ENCODE measurements around the gene SPR.

Gene SPR

GRCh38 chr2:72932045-72932740 lies 45.0 kb downstream of the SPR start:
- Histone ChIP-seq H3K27ac (no peak overlapping the region), H3K9ac (ENCODE audit: insufficient read length) (no peak overlapping the region), H3K9me3 (ENCODE audit: low read depth, low read length) (no peaks in the 10 kb centered on the region), H3K36me3 (ENCODE audit: insufficient read depth, low read length) (no peaks in the 10 kb centered on the region), H3K4me3 (no peak overlapping the region)
- DNase-seq (ENCODE audit: low read depth, low spot score): no peak
- TF ChIP-seq POLR2AphosphoS5 (IDR thresholded peaks at IDR 0.05; ENCODE audit: borderline replicate concordance, low read depth, low read length) (no peak), EZH2 (IDR thresholded peaks at IDR 0.05) (no peak), FOXP2 (optimal IDR thresholded peaks at IDR 0.05; ENCODE audit: control extremely low read depth, extremely low read length, insufficient read depth) (no peak)

GRCh38 chr2:72932805-72933204 lies 45.6 kb downstream of the SPR start:
- Histone ChIP-seq H3K27ac (no peak overlapping the region), H3K4me3 (no peak overlapping the region)
- TF ChIP-seq EZH2 (IDR thresholded peaks at IDR 0.05) (no peak), FOXP2 (optimal IDR thresholded peaks at IDR 0.05; ENCODE audit: control extremely low read depth, extremely low read length, insufficient read depth) (no peak), POLR2AphosphoS5 (IDR thresholded peaks at IDR 0.05; ENCODE audit: borderline replicate concordance, low read depth, low read length) (no peak)

GRCh38 chr2:72933207-72933606 lies 46.0 kb downstream of the SPR start:
- Histone ChIP-seq H3K36me3 (ENCODE audit: insufficient read depth, low read length) (no peaks in the 10 kb centered on the region), H3K4me3 (no peak overlapping the region), H3K9me3 (ENCODE audit: low read depth, low read length) (no peaks in the 10 kb centered on the region), H3K9ac (ENCODE audit: insufficient read length) (no peak overlapping the region), H3K27ac (no peak overlapping the region)
- no peak for DNase-seq (ENCODE audit: low read depth, low spot score)
- TF ChIP-seq FOXP2 (optimal IDR thresholded peaks at IDR 0.05; ENCODE audit: control extremely low read depth, extremely low read length, insufficient read depth): no peak
- TF ChIP-seq EZH2 (IDR thresholded peaks at IDR 0.05): no peak
- no peak for TF ChIP-seq POLR2AphosphoS5 (IDR thresholded peaks at IDR 0.05; ENCODE audit: borderline replicate concordance, low read depth, low read length)

More at GRCh38 chr2:72932805-72933204, 45.6 kb downstream of the SPR start:
- no peaks in the 10 kb centered on the region for H3K36me3 ChIP-seq (ENCODE audit: insufficient read depth, low read length)
- H3K9me3 ChIP-seq (ENCODE audit: low read depth, low read length): no peaks in the 10 kb centered on the region
- DNase-seq (ENCODE audit: low read depth, low spot score): no peak
- no peak overlapping the region for H3K9ac ChIP-seq (ENCODE audit: insufficient read length)

GRCh38 chr2:72933646-72934151 lies 46.5 kb downstream of the SPR start:
- no peaks in the 10 kb centered on the region for H3K9me3 ChIP-seq (ENCODE audit: low read depth, low read length)
- TF ChIP-seq EZH2 (IDR thresholded peaks at IDR 0.05) (no peak), POLR2AphosphoS5 (IDR thresholded peaks at IDR 0.05; ENCODE audit: borderline replicate concordance, low read depth, low read length) (no peak), FOXP2 (optimal IDR thresholded peaks at IDR 0.05; ENCODE audit: control extremely low read depth, extremely low read length, insufficient read depth) (no peak)
- H3K9ac ChIP-seq (ENCODE audit: insufficient read length): no peak overlapping the region
- no peak overlapping the region for H3K4me3 ChIP-seq
- no peak for DNase-seq (ENCODE audit: low read depth, low spot score)
- no peaks in the 10 kb centered on the region for H3K36me3 ChIP-seq (ENCODE audit: insufficient read depth, low read length)
- no peak overlapping the region for H3K27ac ChIP-seq

GRCh38 chr2:72934683-72935610 lies 47.7 kb downstream of the SPR start:
- Histone ChIP-seq H3K36me3 (ENCODE audit: insufficient read depth, low read length) (no peaks in the 10 kb centered on the region), H3K9ac (ENCODE audit: insufficient read length) (no peak overlapping the region), H3K9me3 (ENCODE audit: low read depth, low read length) (no peaks in the 10 kb centered on the region), H3K4me3 (no peak overlapping the region), H3K27ac (no peak overlapping the region)
- DNase-seq (ENCODE audit: low read depth, low spot score): no peak
- TF ChIP-seq EZH2 (IDR thresholded peaks at IDR 0.05) (no peak), POLR2AphosphoS5 (IDR thresholded peaks at IDR 0.05; ENCODE audit: borderline replicate concordance, low read depth, low read length) (no peak), FOXP2 (optimal IDR thresholded peaks at IDR 0.05; ENCODE audit: control extremely low read depth, extremely low read length, insufficient read depth) (no peak)

GRCh38 chr2:72935611-72935957 lies 48.4 kb downstream of the SPR start:
- H3K36me3 ChIP-seq (ENCODE audit: insufficient read depth, low read length): no peaks in the 10 kb centered on the region
- no peak for DNase-seq (ENCODE audit: low read depth, low spot score)
- no peaks in the 10 kb centered on the region for H3K9me3 ChIP-seq (ENCODE audit: low read depth, low read length)
- no peak overlapping the region for H3K27ac ChIP-seq
- no peak overlapping the region for H3K4me3 ChIP-seq
- no peak overlapping the region for H3K9ac ChIP-seq (ENCODE audit: insufficient read length)
- TF ChIP-seq POLR2AphosphoS5 (IDR thresholded peaks at IDR 0.05; ENCODE audit: borderline replicate concordance, low read depth, low read length): no peak
- TF ChIP-seq EZH2 (IDR thresholded peaks at IDR 0.05): no peak
- no peak for TF ChIP-seq FOXP2 (optimal IDR thresholded peaks at IDR 0.05; ENCODE audit: control extremely low read depth, extremely low read length, insufficient read depth)

- Histone ChIP-seq H3K4me3 (no peak overlapping the region), H3K9ac (ENCODE audit: insufficient read length) (no peak overlapping the region), H3K27ac (no peak overlapping the region), H3K9me3 (ENCODE audit: low read depth, low read length) (no peaks in the 10 kb centered on the region), H3K36me3 (ENCODE audit: insufficient read depth, low read length) (no peaks in the 10 kb centered on the region)
- TF ChIP-seq EZH2 (IDR thresholded peaks at IDR 0.05) (no peak), FOXP2 (optimal IDR thresholded peaks at IDR 0.05; ENCODE audit: control extremely low read depth, extremely low read length, insufficient read depth) (no peak), POLR2AphosphoS5 (IDR thresholded peaks at IDR 0.05; ENCODE audit: borderline replicate concordance, low read depth, low read length) (no peak)
- DNase-seq (ENCODE audit: low read depth, low spot score): no peak
Measured at GRCh38 chr2:72936660-72937355, 49.6 kb downstream of the SPR start.

- Histone ChIP-seq H3K9ac (ENCODE audit: insufficient read length) (no peak overlapping the region), H3K4me3 (no peak overlapping the region), H3K9me3 (ENCODE audit: low read depth, low read length) (no peaks in the 10 kb centered on the region), H3K36me3 (ENCODE audit: insufficient read depth, low read length) (no peaks in the 10 kb centered on the region), H3K27ac (no peak overlapping the region)
- TF ChIP-seq FOXP2 (optimal IDR thresholded peaks at IDR 0.05; ENCODE audit: control extremely low read depth, extremely low read length, insufficient read depth) (no peak), EZH2 (IDR thresholded peaks at IDR 0.05) (no peak), POLR2AphosphoS5 (IDR thresholded peaks at IDR 0.05; ENCODE audit: borderline replicate concordance, low read depth, low read length) (no peak)
- DNase-seq (ENCODE audit: low read depth, low spot score): no peak
Measured at GRCh38 chr2:72937356-72937669, 50.1 kb downstream of the SPR start.
